ENCODE results near the gene MEG3. TPM values are rescaled to one million over a fixed set of nuclear protein-coding genes. Genes with fewer than 3 reads are reported as not detected.

The MEG3 gene
- total RNA-seq, 2 experiments from 2014 or later, result not detected

- no peaks in the 10 kb centered on the region for H4K20me1 ChIP-seq (ENCODE audit: insufficient read depth, low read length)
- H3K79me2 ChIP-seq (ENCODE audit: insufficient read depth, low read depth, low read length), result no peaks in the 10 kb centered on the region
- no peaks in the 10 kb centered on the region for H3K36me3 ChIP-seq (ENCODE audit: insufficient read depth, low read length)
- ChIA-PET CTCF (ENCODE audit: unreplicated experiment) (no interaction called here), POLR2A (no interaction called here)
- no peak overlapping the region for H3K27ac ChIP-seq (ENCODE audit: low read depth, low read length, poor library complexity, severe bottlenecking)
- H2AFZ ChIP-seq (ENCODE audit: low read length), result no peak overlapping the region
- H3K9me2 ChIP-seq (ENCODE audit: insufficient read depth, low read length), result no peaks in the 10 kb centered on the region
- intact Hi-C loops (cut with micrococcal nuclease; ENCODE audit: unreplicated experiment), result no loop called here
- no peak overlapping the region for H3K4me3 ChIP-seq (ENCODE audit: low read depth, low read length, poor library complexity, severe bottlenecking)
- H3K4me1 ChIP-seq (ENCODE audit: insufficient read depth, low read length, poor library complexity, severe bottlenecking), result no peaks in the 10 kb centered on the region
- no peak overlapping the region for H3K4me2 ChIP-seq (ENCODE audit: low read length)
- no peaks in the 10 kb centered on the region for H3K9me3 ChIP-seq (ENCODE audit: low read length)
- BruUV-seq (replicated peaks), result no TSS peak
- peak; percentile 9 for DNase-seq (ENCODE audit: low spot score)
- TF ChIP-seq EZH2phosphoT487 (IDR thresholded peaks at IDR 0.05; ENCODE audit: borderline replicate concordance, low read depth, low read length) (no peak), CTCF (conservative IDR thresholded peaks at IDR 0.05; ENCODE audit: low read length) (peak; percentile 57)
Observed at GRCh38 chr14:100900837-100901390, 75.0 kb downstream of the MEG3 start.

DNA sequence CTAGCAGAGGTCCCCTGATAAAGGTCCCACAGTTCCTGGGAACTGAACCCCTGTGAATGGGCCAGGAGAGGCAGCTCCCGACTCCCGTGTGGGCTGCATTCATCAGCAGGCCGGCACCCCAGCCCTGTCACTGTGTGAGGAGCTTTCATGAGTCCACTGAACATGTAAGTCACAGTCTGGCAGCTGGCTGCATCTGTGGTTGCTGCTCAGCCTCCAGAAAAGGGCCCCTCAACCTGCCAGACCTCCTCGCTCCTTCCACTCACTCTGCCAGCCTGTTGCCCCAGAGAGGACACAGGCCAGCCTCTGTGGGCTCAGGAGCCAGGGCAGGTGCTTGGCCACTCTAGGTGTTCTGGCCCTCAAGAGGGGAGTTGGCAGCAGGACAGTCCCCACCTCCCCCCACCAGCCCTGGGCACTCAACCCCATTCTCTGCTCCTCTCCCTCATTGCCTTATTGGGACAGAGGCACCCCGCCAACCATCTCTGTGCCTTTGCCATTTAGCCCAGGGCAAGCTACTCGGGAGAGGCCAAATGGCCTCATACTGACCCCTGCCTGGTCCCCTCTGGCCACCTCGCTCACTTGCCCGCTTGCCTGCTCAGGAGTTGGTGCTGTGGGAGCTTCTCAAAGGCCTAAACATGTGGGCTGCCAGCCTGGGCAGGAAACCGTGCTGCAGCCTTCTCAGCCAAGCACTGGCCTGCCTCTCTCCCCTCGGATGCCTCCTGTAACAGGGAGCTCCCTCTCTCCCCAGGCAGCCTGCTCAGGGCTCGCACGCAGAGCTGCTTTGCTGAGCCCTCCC lies 75.7 kb downstream of the MEG3 start:
- BruUV-seq (replicated peaks), result no TSS peak
- ChIA-PET CTCF (ENCODE audit: unreplicated experiment) (no interaction called here), POLR2A (no interaction called here)
- Histone ChIP-seq H3K4me2 (ENCODE audit: low read length) (no peak overlapping the region), H3K79me2 (ENCODE audit: insufficient read depth, low read depth, low read length) (no peaks in the 10 kb centered on the region), H3K36me3 (ENCODE audit: insufficient read depth, low read length) (no peaks in the 10 kb centered on the region), H3K9me3 (ENCODE audit: low read length) (no peaks in the 10 kb centered on the region), H4K20me1 (ENCODE audit: insufficient read depth, low read length) (no peaks in the 10 kb centered on the region), H3K4me1 (ENCODE audit: insufficient read depth, low read length, poor library complexity, severe bottlenecking) (no peaks in the 10 kb centered on the region), H2AFZ (ENCODE audit: low read length) (no peak overlapping the region), H3K27ac (ENCODE audit: low read depth, low read length, poor library complexity, severe bottlenecking) (no peak overlapping the region), H3K9me2 (ENCODE audit: insufficient read depth, low read length) (no peaks in the 10 kb centered on the region), H3K4me3 (ENCODE audit: low read depth, low read length, poor library complexity, severe bottlenecking) (no peak overlapping the region)
- DNase-seq (ENCODE audit: low spot score), result no peak
- intact Hi-C loops (cut with micrococcal nuclease; ENCODE audit: unreplicated experiment), result no loop called here
- TF ChIP-seq EZH2phosphoT487 (IDR thresholded peaks at IDR 0.05; ENCODE audit: borderline replicate concordance, low read depth, low read length) (no peak), CTCF (conservative IDR thresholded peaks at IDR 0.05; ENCODE audit: low read length) (no peak)

Measured in OCI-LY7 (cell line).